ENCODE measurements around the gene LHX1. TPM values are rescaled to one million over a fixed set of nuclear protein-coding genes. Genes with fewer than 3 reads are reported as not detected.
A peak's percentile ranks its signal among the peaks of the same experiment; 100 is the strongest.

Gene LHX1
- total and polyA plus RNA-seq, 11 donors: not detected

DNA sequence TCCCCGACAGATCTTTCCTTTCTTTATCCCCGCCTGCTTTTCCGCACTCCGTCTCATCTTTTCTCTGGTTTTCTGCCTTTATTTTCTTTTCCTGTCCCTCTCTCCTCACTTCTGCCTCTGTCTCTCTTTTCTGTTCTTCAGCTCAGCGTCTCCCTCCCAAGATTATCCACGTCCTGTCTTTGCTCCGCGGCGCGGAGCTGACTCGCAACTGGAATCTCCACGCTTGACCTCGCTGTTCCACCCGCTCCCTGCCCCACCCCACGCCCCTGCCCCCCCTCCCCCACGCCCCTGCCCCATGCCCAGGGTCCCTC, 4.9 kb upstream of the LHX1 start:
- ATAC-seq (no peak), DNase-seq (no peak)
- Histone ChIP-seq H3K27me3 (peaks cover 89 to 100% (median 97%) of the 10 kb centered on the region in 9 donors), H3K36me3 (no peaks in the 10 kb centered on the region), H3K4me1 (peaks cover 6 to 68% (median 48%) of the 10 kb centered on the region in 12 donors), H3K4me3 (peak overlapping the region in 6 of 12 donors; percentile 4 to 42 (median 21)), H3K9me3 (no peaks in the 10 kb centered on the region), H3K27ac (no peak overlapping the region)
- intact Hi-C loops (cut with DNase I): no loop called here
- TF ChIP-seq, protein P1, sequence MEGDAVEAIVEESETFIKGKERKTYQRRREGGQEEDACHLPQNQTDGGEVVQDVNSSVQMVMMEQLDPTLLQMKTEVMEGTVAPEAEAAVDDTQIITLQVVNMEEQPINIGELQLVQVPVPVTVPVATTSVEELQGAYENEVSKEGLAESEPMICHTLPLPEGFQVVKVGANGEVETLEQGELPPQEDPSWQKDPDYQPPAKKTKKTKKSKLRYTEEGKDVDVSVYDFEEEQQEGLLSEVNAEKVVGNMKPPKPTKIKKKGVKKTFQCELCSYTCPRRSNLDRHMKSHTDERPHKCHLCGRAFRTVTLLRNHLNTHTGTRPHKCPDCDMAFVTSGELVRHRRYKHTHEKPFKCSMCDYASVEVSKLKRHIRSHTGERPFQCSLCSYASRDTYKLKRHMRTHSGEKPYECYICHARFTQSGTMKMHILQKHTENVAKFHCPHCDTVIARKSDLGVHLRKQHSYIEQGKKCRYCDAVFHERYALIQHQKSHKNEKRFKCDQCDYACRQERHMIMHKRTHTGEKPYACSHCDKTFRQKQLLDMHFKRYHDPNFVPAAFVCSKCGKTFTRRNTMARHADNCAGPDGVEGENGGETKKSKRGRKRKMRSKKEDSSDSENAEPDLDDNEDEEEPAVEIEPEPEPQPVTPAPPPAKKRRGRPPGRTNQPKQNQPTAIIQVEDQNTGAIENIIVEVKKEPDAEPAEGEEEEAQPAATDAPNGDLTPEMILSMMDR (IDR thresholded peaks at IDR 0.05): no peak
- 3 to 5% (median 4%) methylated on average over 16 of the region's 16 CpGs for WGBS, 4 donors

DNA sequence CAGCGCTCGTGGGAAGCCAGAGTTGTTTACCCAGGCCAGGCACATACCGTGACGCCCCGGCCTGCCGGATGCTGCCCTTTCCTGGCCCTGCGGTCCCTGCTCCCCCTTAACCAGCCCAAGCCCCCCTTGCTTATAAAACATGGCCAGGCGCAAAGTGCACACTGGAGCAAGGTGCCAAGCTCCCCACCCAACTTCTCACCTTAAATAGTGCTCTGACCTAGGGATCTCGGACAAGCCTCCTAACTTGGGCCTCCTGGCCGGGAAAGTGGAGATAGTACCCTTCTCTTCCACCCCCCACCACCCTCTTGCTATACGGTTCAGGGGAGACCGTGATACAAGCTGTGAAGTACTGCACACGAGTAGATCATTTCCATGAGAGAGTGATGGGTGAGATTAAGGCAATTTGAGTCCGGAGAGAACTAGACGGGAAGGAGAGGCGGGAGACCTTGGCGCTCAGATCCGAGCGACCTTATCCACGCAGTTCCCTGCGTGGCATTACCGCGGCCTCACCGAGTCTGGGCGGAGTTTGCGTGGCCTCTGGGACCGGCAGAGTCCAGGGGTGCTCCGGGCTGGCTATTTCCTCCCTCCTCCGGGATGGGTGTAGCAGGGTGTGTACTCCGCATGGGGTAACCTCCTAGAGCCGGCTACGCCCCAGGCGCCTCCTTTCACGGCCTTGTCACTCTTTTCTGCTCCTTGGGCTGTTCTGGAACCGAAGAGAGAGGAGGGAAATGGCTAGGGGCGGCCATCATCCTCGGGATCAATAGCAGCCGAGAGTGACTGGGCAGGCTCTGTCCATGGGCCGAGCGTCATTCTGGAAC, 4.4 kb upstream of the LHX1 start:
- peaks cover 6 to 71% (median 54%) of the 10 kb centered on the region in 12 donors for H3K4me1 ChIP-seq
- WGBS, 4 donors: 4 to 8% (median 7%) methylated on average over 21 to 40 of the region's 40 CpGs
- ATAC-seq: no peak
- no peaks in the 10 kb centered on the region for H3K36me3 ChIP-seq
- peaks cover 94 to 100% (median 99%) of the 10 kb centered on the region in 9 donors for H3K27me3 ChIP-seq
- H3K4me3 ChIP-seq: no peak overlapping the region
- no peak overlapping the region for H3K27ac ChIP-seq
- intact Hi-C loops (cut with DNase I): no loop called here
- no peak for TF ChIP-seq POLR2A (IDR thresholded peaks at IDR 0.05)
- TF ChIP-seq, protein P1 (IDR thresholded peaks at IDR 0.05): no peak
- H3K9me3 ChIP-seq: no peaks in the 10 kb centered on the region
- no peak for DNase-seq

DNA sequence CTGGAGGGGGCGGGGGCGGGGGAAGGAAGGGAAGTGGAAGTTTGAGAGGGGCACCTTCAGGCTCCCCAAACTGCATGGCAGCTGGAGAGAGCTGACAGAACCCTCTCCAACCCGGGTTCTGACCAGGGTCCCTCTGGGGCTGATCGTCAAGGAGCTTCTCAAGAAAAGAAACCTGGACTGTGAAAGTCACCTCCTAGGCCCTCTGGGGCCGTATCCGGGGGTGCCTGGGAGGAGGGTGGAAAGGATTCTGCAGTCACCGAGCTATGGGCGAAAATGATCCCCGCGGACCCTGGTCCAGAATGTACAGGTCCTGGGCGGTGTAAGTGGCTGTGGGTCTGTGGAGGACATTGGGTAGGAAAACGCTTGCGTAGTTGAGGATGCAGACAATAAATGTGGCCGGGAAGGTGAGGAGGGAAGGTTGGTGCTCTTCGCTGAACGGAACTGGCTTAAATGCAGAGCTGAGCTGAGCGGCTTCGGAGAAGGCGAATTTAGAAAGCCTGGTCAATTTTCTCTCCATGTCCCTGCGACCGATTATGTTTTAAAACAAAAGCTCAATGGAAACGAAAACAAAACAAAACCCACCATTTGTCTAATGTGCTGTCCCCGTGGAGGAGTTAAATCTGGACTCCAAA, 3.6 kb upstream of the LHX1 start:
- no peak for DNase-seq
- WGBS, 4 donors: 4 to 7% (median 6%) methylated on average over 19 to 23 of the region's 23 CpGs

More for the DNA sequence above, 3.6 kb upstream of the LHX1 start:
- Histone ChIP-seq H3K4me3 (peak overlapping the region in 6 of 12 donors; percentile 14 to 43 (median 28)), H3K27me3 (peaks cover 94 to 100% (median 99%) of the 10 kb centered on the region in 9 donors), H3K27ac (no peak overlapping the region), H3K4me1 (peaks cover 9 to 71% (median 61%) of the 10 kb centered on the region in 12 donors), H3K36me3 (no peaks in the 10 kb centered on the region), H3K9me3 (no peaks in the 10 kb centered on the region)
- TF ChIP-seq POLR2A (IDR thresholded peaks at IDR 0.05): no peak
- TF ChIP-seq, protein P1 (IDR thresholded peaks at IDR 0.05): no peak
- intact Hi-C loops (cut with DNase I): no loop called here
- no peak for ATAC-seq
